ENCODE data around the gene SCAP. TPM values are rescaled to one million over a fixed set of nuclear protein-coding genes. Genes with fewer than 3 reads are reported as not detected.

Gene SCAP
- polyA plus RNA-seq, 2 donors = 36.4 to 50.2 TPM

DNA sequence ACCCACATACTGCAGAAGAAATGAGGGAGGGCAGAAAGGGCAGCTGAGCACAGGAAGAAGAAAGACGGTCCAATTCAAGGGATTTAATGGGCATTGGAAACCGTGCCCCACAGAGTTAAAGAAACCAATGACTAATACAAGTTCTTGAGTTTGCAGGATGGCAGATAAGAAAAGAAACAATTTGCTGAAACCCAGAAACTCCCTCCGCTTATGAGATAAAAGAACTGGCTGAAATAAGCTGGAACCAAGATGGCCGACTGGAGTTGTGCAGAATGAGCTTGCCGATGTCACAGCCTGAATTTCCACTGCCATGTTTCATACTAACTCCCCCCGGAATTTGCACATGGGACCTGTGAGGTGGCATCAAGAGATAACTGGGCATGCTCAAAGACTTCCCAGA lies 47.1 kb downstream of the SCAP start:
- Histone ChIP-seq H3K9me3 (ENCODE audit: control insufficient read depth in 2 of 2, insufficient read depth in 1 of 2, low read depth in 1 of 2, low read length in 1 of 2) (no peaks in the 10 kb centered on the region), H3K27me3 (ENCODE audit: control insufficient read depth in 1 of 2, insufficient read depth in 2 of 2, low read length in 2 of 2) (no peaks in the 10 kb centered on the region), H3K4me3 (ENCODE audit: low read depth in 1 of 2, low read length in 2 of 2) (no peak overlapping the region), H3K4me1 (ENCODE audit: control insufficient read depth in 2 of 2, insufficient read depth in 2 of 2, low read length in 1 of 2) (peaks cover 2% of the 10 kb centered on the region in 2 donors), H3K27ac (ENCODE audit: low read depth in 2 of 2, low read length in 1 of 2) (no peak overlapping the region), H3K36me3 (ENCODE audit: control insufficient read depth in 2 of 2, insufficient read depth in 2 of 2, low read length in 1 of 2) (peaks cover 17 to 50% of the 10 kb centered on the region in 2 donors)
- 91% methylated on average over 6 of the region's 6 CpGs for WGBS, 2 donors

DNA sequence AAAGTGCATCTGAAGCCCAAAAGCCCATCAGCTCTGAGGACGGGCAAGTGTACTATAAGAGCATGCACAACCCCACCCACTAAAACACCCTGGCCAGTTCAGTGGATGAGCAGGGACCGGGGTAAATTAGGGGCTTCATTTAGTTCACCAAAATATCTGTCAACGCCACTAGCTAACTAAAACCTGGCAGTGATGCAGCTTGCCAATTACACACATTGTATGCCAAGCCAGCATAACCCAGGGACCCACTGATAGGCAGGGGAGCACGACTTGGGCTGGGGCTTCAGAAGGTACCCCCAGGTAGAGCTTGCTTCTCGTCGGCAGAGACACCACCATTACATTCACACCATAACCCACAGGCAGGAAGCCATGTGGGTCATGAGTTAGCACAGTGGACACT lies 47.9 kb downstream of the SCAP start:
- H3K27ac ChIP-seq (ENCODE audit: low read depth in 2 of 2, low read length in 1 of 2) = no peak overlapping the region
- H3K27me3 ChIP-seq (ENCODE audit: control insufficient read depth in 1 of 2, insufficient read depth in 2 of 2, low read length in 2 of 2) = no peaks in the 10 kb centered on the region
- H3K4me1 ChIP-seq (ENCODE audit: control insufficient read depth in 2 of 2, insufficient read depth in 2 of 2, low read length in 1 of 2) = peaks cover 2% of the 10 kb centered on the region in 2 donors
- peaks cover 18 to 46% of the 10 kb centered on the region in 2 donors for H3K36me3 ChIP-seq (ENCODE audit: control insufficient read depth in 2 of 2, insufficient read depth in 2 of 2, low read length in 1 of 2)
- 90 to 92% methylated on average over 6 of the region's 6 CpGs for WGBS, 2 donors
- H3K4me3 ChIP-seq (ENCODE audit: low read depth in 1 of 2, low read length in 2 of 2) = no peak overlapping the region
- no peaks in the 10 kb centered on the region for H3K9me3 ChIP-seq (ENCODE audit: control insufficient read depth in 2 of 2, insufficient read depth in 1 of 2, low read depth in 1 of 2, low read length in 1 of 2)

DNA sequence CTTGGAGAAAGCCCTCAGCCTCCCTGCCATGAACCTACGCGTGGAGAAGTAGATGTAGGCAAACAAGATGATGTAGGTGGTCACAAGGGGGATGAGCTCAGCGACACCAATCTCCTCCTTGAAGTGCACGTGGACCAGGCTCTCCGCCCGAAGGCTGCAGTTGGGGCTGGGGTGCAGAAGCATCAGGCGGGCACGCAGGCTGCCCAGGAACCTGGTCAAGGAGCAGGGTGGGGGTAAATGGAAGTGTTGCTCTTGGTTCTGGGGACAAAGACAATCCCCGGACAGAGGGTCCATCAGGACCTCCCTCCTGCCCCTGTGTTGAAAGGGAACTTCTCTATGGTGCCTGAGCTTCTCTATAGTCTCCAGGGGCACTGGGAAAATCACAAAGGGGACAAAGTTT lies 49.8 kb downstream of the SCAP start:
- Histone ChIP-seq H3K4me1 (ENCODE audit: control insufficient read depth in 2 of 2, insufficient read depth in 2 of 2, low read length in 1 of 2) (peaks cover 2 to 8% of the 10 kb centered on the region in 2 donors), H3K4me3 (ENCODE audit: low read depth in 1 of 2, low read length in 2 of 2) (no peak overlapping the region), H3K27ac (ENCODE audit: low read depth in 2 of 2, low read length in 1 of 2) (no peak overlapping the region), H3K36me3 (ENCODE audit: control insufficient read depth in 2 of 2, insufficient read depth in 2 of 2, low read length in 1 of 2) (peaks cover 18 to 48% of the 10 kb centered on the region in 2 donors), H3K27me3 (ENCODE audit: control insufficient read depth in 1 of 2, insufficient read depth in 2 of 2, low read length in 2 of 2) (no peaks in the 10 kb centered on the region), H3K9me3 (ENCODE audit: control insufficient read depth in 2 of 2, insufficient read depth in 1 of 2, low read depth in 1 of 2, low read length in 1 of 2) (no peaks in the 10 kb centered on the region)
- WGBS, 2 donors = 93 to 94% methylated on average over 9 of the region's 9 CpGs

DNA sequence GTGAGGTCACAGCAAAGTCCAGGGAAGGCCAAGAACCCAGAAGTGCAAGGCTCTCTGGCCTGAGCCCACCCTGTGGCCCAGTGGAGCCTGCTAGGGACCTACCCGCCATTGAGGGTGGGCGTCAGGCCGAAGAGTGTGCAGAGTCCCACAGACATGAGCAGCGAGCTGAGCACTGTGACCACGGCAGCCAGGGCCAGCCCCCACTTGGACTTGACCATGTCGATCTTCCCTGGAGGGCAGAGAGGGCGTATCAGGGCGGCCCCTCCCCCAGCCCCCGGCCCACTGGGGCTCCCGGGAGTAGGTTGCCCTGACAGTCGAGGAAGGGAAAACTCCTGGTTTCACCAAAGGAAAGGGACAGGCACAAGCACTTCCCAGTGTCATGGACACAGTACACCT lies 50.4 kb downstream of the SCAP start:
- Histone ChIP-seq H3K4me1 (ENCODE audit: control insufficient read depth in 2 of 2, insufficient read depth in 2 of 2, low read length in 1 of 2) (peaks cover 0 to 7% of the 10 kb centered on the region in 2 donors), H3K27me3 (ENCODE audit: control insufficient read depth in 1 of 2, insufficient read depth in 2 of 2, low read length in 2 of 2) (no peaks in the 10 kb centered on the region), H3K9me3 (ENCODE audit: control insufficient read depth in 2 of 2, insufficient read depth in 1 of 2, low read depth in 1 of 2, low read length in 1 of 2) (no peaks in the 10 kb centered on the region), H3K36me3 (ENCODE audit: control insufficient read depth in 2 of 2, insufficient read depth in 2 of 2, low read length in 1 of 2) (peaks cover 18 to 45% of the 10 kb centered on the region in 2 donors), H3K27ac (ENCODE audit: low read depth in 2 of 2, low read length in 1 of 2) (no peak overlapping the region), H3K4me3 (ENCODE audit: low read depth in 1 of 2, low read length in 2 of 2) (no peak overlapping the region)
- WGBS, 2 donors = 85 to 90% methylated on average over 11 of the region's 11 CpGs

DNA sequence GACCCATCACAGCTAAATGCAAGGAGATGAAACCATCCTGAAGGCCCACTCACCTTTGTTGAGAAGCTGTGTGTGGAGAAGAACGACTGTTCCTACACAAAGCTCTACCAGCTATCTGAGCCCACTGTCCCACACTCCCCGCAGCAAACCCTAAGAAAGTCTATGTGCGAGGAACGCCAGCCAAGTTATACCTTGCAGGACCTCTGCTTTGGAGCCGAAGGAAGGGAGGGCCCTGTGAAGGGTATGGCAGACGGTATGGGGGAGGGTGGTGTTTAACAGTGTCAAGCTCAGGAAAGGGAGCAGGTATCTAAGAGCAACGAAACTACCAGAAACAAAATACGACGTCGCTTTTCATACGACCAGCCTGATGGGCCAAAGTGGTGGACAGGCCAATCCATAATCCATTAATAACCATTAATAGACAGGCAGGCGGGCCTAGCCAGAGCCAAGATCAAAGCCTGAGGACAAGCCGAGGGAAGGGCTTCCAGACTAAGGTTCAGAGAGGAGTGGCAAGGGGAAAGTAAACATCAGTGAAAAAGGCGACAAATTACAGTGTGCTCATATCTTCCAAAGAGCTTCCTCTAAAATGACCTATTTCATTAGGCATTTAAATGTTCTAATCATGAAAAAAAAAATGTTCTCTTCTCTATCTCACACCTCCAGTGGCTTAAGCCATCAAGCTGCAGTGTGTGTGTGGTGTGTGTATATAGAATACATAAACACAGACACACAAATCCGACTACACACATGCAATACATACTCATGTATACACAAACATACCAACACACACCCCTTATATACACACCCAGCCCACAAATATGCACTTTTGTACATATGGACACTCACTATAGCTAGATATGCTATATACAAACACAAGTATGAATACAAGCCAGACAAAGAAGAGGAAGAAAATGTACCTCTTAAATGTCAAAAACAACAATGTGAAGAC lies 51.0 kb downstream of the SCAP start:
- no peaks in the 10 kb centered on the region for H3K27me3 ChIP-seq (ENCODE audit: control insufficient read depth in 1 of 2, insufficient read depth in 2 of 2, low read length in 2 of 2)
- H3K27ac ChIP-seq (ENCODE audit: low read depth in 2 of 2, low read length in 1 of 2) = no peak overlapping the region
- no peak overlapping the region for H3K4me3 ChIP-seq (ENCODE audit: low read depth in 1 of 2, low read length in 2 of 2)
- peaks cover 0 to 7% of the 10 kb centered on the region in 2 donors for H3K4me1 ChIP-seq (ENCODE audit: control insufficient read depth in 2 of 2, insufficient read depth in 2 of 2, low read length in 1 of 2)
- WGBS, 2 donors = 72 to 77% methylated on average over 15 of the region's 15 CpGs
- no peaks in the 10 kb centered on the region for H3K9me3 ChIP-seq (ENCODE audit: control insufficient read depth in 2 of 2, insufficient read depth in 1 of 2, low read depth in 1 of 2, low read length in 1 of 2)
- peaks cover 18 to 51% of the 10 kb centered on the region in 2 donors for H3K36me3 ChIP-seq (ENCODE audit: control insufficient read depth in 2 of 2, insufficient read depth in 2 of 2, low read length in 1 of 2)

DNA sequence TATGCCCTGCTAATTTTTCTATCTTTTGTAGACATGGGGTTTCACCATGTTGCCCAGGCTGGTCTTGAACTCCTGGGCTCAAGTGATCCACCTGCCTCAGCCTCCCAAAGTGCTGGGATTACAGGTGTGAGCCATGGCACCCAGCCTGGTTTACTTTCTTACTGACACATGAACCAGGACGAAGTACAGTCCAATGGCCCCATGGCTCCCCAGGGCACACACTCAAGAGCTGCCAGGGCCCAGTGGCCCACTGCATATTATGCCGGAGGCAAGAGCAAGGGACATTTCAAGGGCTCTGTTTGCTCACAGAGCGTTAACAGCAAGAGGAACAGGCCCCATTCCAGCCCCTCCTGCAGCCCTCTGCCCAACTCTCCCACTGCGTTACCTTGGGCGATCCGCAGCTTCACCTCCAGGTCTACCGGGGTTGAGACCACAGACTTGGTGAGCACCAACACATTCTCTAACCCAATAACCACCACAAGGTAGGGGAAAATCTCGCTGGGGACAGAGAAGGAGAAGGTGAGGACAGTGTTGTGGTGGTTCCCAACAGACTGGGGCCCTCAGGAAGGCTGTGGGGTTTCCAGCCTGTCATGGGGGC lies 52.1 kb downstream of the SCAP start:
- H3K4me3 ChIP-seq (ENCODE audit: low read depth in 1 of 2, low read length in 2 of 2) = no peak overlapping the region

DNA sequence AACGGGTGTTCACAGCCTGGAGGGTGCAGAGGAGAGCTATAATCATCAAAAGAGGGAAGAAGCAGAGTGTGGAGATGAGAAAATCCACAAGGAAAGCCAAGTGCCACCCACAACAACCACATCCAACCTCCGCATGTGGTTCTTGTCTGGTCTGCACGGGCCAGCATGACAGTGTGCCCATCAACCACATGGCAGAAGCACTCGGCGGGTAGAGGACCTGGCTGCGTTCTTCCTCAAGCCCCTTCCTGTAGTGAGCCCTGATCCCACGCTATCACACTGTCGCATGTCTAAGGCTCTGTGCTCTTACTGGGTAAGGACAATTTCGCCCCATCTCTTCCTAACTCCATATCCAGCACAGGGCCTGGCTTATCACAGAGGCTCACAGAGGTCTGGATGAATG lies 53.0 kb downstream of the SCAP start:
- WGBS, 2 donors = 89 to 90% methylated on average over 9 of the region's 9 CpGs
- H3K4me1 ChIP-seq (ENCODE audit: control insufficient read depth in 2 of 2, insufficient read depth in 2 of 2, low read length in 1 of 2) = peaks cover 0 to 7% of the 10 kb centered on the region in 2 donors
- H3K27me3 ChIP-seq (ENCODE audit: control insufficient read depth in 1 of 2, insufficient read depth in 2 of 2, low read length in 2 of 2) = no peaks in the 10 kb centered on the region
- H3K27ac ChIP-seq (ENCODE audit: low read depth in 2 of 2, low read length in 1 of 2) = no peak overlapping the region
- H3K4me3 ChIP-seq (ENCODE audit: low read depth in 1 of 2, low read length in 2 of 2) = no peak overlapping the region
- peaks cover 22 to 58% of the 10 kb centered on the region in 2 donors for H3K36me3 ChIP-seq (ENCODE audit: control insufficient read depth in 2 of 2, insufficient read depth in 2 of 2, low read length in 1 of 2)
- no peaks in the 10 kb centered on the region for H3K9me3 ChIP-seq (ENCODE audit: control insufficient read depth in 2 of 2, insufficient read depth in 1 of 2, low read depth in 1 of 2, low read length in 1 of 2)

More for the DNA sequence above, 52.1 kb downstream of the SCAP start:
- no peaks in the 10 kb centered on the region for H3K9me3 ChIP-seq (ENCODE audit: control insufficient read depth in 2 of 2, insufficient read depth in 1 of 2, low read depth in 1 of 2, low read length in 1 of 2)
- H3K36me3 ChIP-seq (ENCODE audit: control insufficient read depth in 2 of 2, insufficient read depth in 2 of 2, low read length in 1 of 2) = peaks cover 29 to 57% of the 10 kb centered on the region in 2 donors
- WGBS, 2 donors = 93 to 94% methylated on average over 8 of the region's 8 CpGs
- no peaks in the 10 kb centered on the region for H3K27me3 ChIP-seq (ENCODE audit: control insufficient read depth in 1 of 2, insufficient read depth in 2 of 2, low read length in 2 of 2)
- H3K4me1 ChIP-seq (ENCODE audit: control insufficient read depth in 2 of 2, insufficient read depth in 2 of 2, low read length in 1 of 2) = peaks cover 0 to 7% of the 10 kb centered on the region in 2 donors
- H3K27ac ChIP-seq (ENCODE audit: low read depth in 2 of 2, low read length in 1 of 2) = no peak overlapping the region

DNA sequence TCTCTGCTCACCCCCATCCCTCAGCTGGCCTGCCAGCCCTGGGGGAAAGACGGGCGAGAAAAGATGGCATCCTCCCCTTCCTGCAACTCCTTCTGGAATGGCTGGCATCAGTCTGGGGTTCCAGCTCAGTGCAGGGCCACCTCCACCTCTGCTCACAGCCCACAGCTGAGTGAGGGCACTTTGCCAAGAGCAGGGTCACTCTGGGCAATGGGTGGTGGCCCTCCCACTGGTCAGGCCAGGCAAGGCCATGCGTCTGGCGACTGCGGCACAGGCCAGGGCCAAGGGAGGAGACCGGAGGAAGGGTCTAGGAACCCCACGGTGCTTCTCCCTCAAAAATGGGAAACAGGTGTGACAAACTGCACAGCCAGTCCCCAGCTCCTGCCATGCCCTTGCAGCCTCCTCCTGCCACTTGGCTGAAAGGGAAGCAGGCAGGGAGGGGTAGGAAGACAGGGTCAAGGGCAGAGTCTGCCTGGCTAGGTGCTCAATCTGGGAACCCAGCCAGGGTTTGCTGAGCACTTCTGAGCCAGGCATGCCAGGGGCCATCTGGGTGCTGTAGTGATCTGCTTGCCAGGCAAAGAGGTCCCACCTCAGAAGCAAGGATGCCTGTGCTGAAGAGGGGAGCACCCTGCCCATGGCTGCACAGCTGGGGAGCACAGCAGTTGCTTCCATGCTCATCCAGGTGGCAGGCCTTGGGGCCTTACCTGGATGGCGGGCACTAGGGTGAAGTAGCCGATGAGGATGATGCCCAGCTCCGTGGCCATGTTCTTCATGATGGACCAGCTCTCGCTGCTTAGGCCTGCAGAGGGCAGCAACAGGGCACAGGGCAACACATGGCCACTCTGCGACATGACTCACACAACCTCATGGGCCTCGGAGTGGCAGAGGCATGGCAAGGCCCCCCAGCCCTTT lies 53.7 kb downstream of the SCAP start:
- peak overlapping the region in 1 of 2 donors; percentile 63 for H3K27ac ChIP-seq (ENCODE audit: low read depth in 2 of 2, low read length in 1 of 2)
- peaks cover 16 to 55% of the 10 kb centered on the region in 2 donors for H3K36me3 ChIP-seq (ENCODE audit: control insufficient read depth in 2 of 2, insufficient read depth in 2 of 2, low read length in 1 of 2)
- WGBS, 2 donors = 73 to 78% methylated on average over 13 of the region's 13 CpGs
- no peak overlapping the region for H3K4me3 ChIP-seq (ENCODE audit: low read depth in 1 of 2, low read length in 2 of 2)
- no peaks in the 10 kb centered on the region for H3K27me3 ChIP-seq (ENCODE audit: control insufficient read depth in 1 of 2, insufficient read depth in 2 of 2, low read length in 2 of 2)
- no peaks in the 10 kb centered on the region for H3K9me3 ChIP-seq (ENCODE audit: control insufficient read depth in 2 of 2, insufficient read depth in 1 of 2, low read depth in 1 of 2, low read length in 1 of 2)
- peaks cover 0 to 7% of the 10 kb centered on the region in 2 donors for H3K4me1 ChIP-seq (ENCODE audit: control insufficient read depth in 2 of 2, insufficient read depth in 2 of 2, low read length in 1 of 2)
